Nephron (organoid): ENCODE results near the gene TBCCD1.
"Not testable (repeated sequence)": the region's sequence is repeated elsewhere in the genome, so short reads cannot be mapped to it uniquely, and the experiment has no call there.

Experiments
- H3K27ac Mint-ChIP-seq, 3 experiments: 2 replicates each; pipeline ENCODE4 v1.8.0; 2020; ENCODE audit warnings: mixed read lengths in 3 of 3, mild to moderate bottlenecking in 2 of 3, moderate library complexity in 1 of 3
- H3K27me3 Mint-ChIP-seq: 2 replicates; pipeline ENCODE4 v1.8.0; 2021; ENCODE audit warnings: low read depth, mild to moderate bottlenecking, moderate library complexity, mixed read lengths
- H3K36me3 Mint-ChIP-seq: 2 replicates; pipeline ENCODE4 v1.8.0; 2020; ENCODE audit warnings: low read depth, mixed read lengths
- H3K4me1 Mint-ChIP-seq: 2 replicates; pipeline ENCODE4 v1.8.0; 2020; ENCODE audit warnings: mixed read lengths
- H3K4me3 Mint-ChIP-seq, 3 experiments: 2 replicates each; pipeline ENCODE4 v1.8.0; 2020; ENCODE audit warnings: mild to moderate bottlenecking in 3 of 3, mixed read lengths in 3 of 3, moderate library complexity in 2 of 3
- H3K9me3 Mint-ChIP-seq: 2 replicates; pipeline ENCODE4 v1.8.0; 2020; ENCODE audit warnings: mixed read lengths
- CTCF ChIP-seq, 3 experiments: fragments of 200-600 bp; sonication (generic); IDR thresholded peaks; one replicate each; pipeline ENCODE4 v1.5.0; 2021; ENCODE audit warnings: antibody characterized with exemption in 3 of 3; ENCODE audit not compliant: unreplicated experiment in 3 of 3

TBCCD1 gene

GRCh38 chr3:186577521-186577920 is 10.4 kb upstream of the TBCCD1 start:
- Mint-ChIP-seq H3K36me3 (peaks cover 61% of the 10 kb centered on the region), H3K27me3 (no peaks in the 10 kb centered on the region), H3K4me3 (no peak overlapping the region), H3K27ac (no peak overlapping the region), H3K9me3 (no peaks in the 10 kb centered on the region), H3K4me1 (no peaks in the 10 kb centered on the region)
- TF ChIP-seq CTCF (IDR thresholded peaks at IDR 0.05; ENCODE audit: unreplicated experiment in 3 of 3), result no peak

GRCh38 chr3:186571644-186572013 is 4.5 kb upstream of the TBCCD1 start:
- Mint-ChIP-seq H3K36me3 (peaks cover 27% of the 10 kb centered on the region), H3K4me1 (peaks cover 33% of the 10 kb centered on the region), H3K27me3 (no peaks in the 10 kb centered on the region), H3K4me3 (peak overlapping the region; percentile 91 to 98 (median 92)), H3K27ac (no peak overlapping the region), H3K9me3 (no peaks in the 10 kb centered on the region)
- no peak for TF ChIP-seq CTCF (IDR thresholded peaks at IDR 0.05; ENCODE audit: unreplicated experiment in 3 of 3)

- H3K9me3 Mint-ChIP-seq, result no peaks in the 10 kb centered on the region
- TF ChIP-seq CTCF (IDR thresholded peaks at IDR 0.05; ENCODE audit: unreplicated experiment in 3 of 3), result no peak
- peaks cover 22% of the 10 kb centered on the region for H3K36me3 Mint-ChIP-seq
- no peaks in the 10 kb centered on the region for H3K27me3 Mint-ChIP-seq
- peak overlapping the region; percentile 91 to 98 (median 92) for H3K4me3 Mint-ChIP-seq
- H3K27ac Mint-ChIP-seq, result peak overlapping the region in 2 of 3 experiments; percentile 19 to 30
- peaks cover 38% of the 10 kb centered on the region for H3K4me1 Mint-ChIP-seq
Observed at GRCh38 chr3:186570941-186571643, 4.0 kb upstream of the TBCCD1 start.

GRCh38 chr3:186570096-186570940 is 3.2 kb upstream of the TBCCD1 start, which contains the start of gene DNAJB11:
Gene DNAJB11, plus strand, starts transcription at chr3:186570720. Its CDS starts 178 bp downstream, at chr3:186570898.
- TF ChIP-seq CTCF (IDR thresholded peaks at IDR 0.05; ENCODE audit: unreplicated experiment in 3 of 3), result no peak
- Mint-ChIP-seq H3K9me3 (no peaks in the 10 kb centered on the region), H3K36me3 (peaks cover 16% of the 10 kb centered on the region), H3K27ac (peak within 1 kb of the TSS in 2 of 3 experiments; percentile 61 to 89), H3K4me1 (peaks cover 38% of the 10 kb centered on the region), H3K27me3 (no peaks in the 10 kb centered on the region), H3K4me3 (peak within 1 kb of the TSS; percentile 91 to 98 (median 92))

- peak overlapping the region in 2 of 3 experiments; percentile 61 to 89 for H3K27ac Mint-ChIP-seq
- no peaks in the 10 kb centered on the region for H3K27me3 Mint-ChIP-seq
- H3K9me3 Mint-ChIP-seq, result no peaks in the 10 kb centered on the region
- peaks cover 12% of the 10 kb centered on the region for H3K36me3 Mint-ChIP-seq
- H3K4me3 Mint-ChIP-seq, result peak overlapping the region; percentile 91 to 98 (median 92)
- peaks cover 39% of the 10 kb centered on the region for H3K4me1 Mint-ChIP-seq
- no peak for TF ChIP-seq CTCF (IDR thresholded peaks at IDR 0.05; ENCODE audit: unreplicated experiment in 3 of 3)
Observed at GRCh38 chr3:186569779-186570095, 2.6 kb upstream of the TBCCD1 start.

GRCh38 chr3:186569361-186569760 is 2.2 kb upstream of the TBCCD1 start:
- peaks cover 43% of the 10 kb centered on the region for H3K4me1 Mint-ChIP-seq
- not testable (repeated sequence) for H3K36me3 Mint-ChIP-seq, H3K9me3 Mint-ChIP-seq

More at GRCh38 chr3:186569361-186569760, 2.2 kb upstream of the TBCCD1 start:
- not testable (repeated sequence) for H3K27me3 Mint-ChIP-seq
- Mint-ChIP-seq H3K4me3 (peak overlapping the region; percentile 91 to 98 (median 92)), H3K27ac (peak overlapping the region in 1 of 3 experiments; percentile 89)
